Thoracic aorta (tissue), 2 donors: ENCODE measurements around the gene ANKZF1. TPM values are rescaled to one million over a fixed set of nuclear protein-coding genes. Genes with fewer than 3 reads are reported as not detected.

Experiments used
- ATAC-seq: fragments of 150-250 bp; one replicate; pipeline ENCODE4 v1.8.0; 2017; ENCODE audit warnings: low read depth; ENCODE audit not compliant: insufficient number of reproducible peaks, low FRiP score
- DNase-seq: peaks from one replicate; pipeline ENCODE4 v3.0.0-alpha.2; 2020; ENCODE audit warnings: low spot score
- H3K27ac ChIP-seq, 2 donors: fragments of 200-600 bp; sonication (generic); 1 replicate in 1 of 2; 2 replicates in 1 of 2; pipeline ENCODE4 v1.5.1; 2016; ENCODE audit warnings: mild to moderate bottlenecking in 2 of 2, moderate library complexity in 2 of 2
- H3K27me3 ChIP-seq: fragments of 200-600 bp; sonication (generic); replicated peaks from 2 replicates; pipeline ENCODE4 v1.6.0; 2016; ENCODE audit warnings: mild to moderate bottlenecking; ENCODE audit not compliant: insufficient read depth
- H3K36me3 ChIP-seq: fragments of 200-600 bp; sonication (generic); one replicate; pipeline ENCODE4 v1.5.1; 2016
- H3K4me1 ChIP-seq, 2 donors: fragments of 200-600 bp; sonication (generic); 1 replicate in 1 of 2; 2 replicates in 1 of 2; pipeline versions ENCODE4 v1.5.1 to v1.6.0; 2016; ENCODE audit warnings: low read depth in 2 of 2, mild to moderate bottlenecking in 1 of 2; ENCODE audit not compliant: control insufficient read depth in 1 of 2
- H3K4me3 ChIP-seq: fragments of 200-600 bp; sonication (generic); 2 replicates; pipeline ENCODE4 v1.5.1; 2016; ENCODE audit warnings: mild to moderate bottlenecking
- H3K9me3 ChIP-seq: fragments of 200-600 bp; sonication (generic); 2 replicates; pipeline ENCODE4 v1.5.1; 2016
- total RNA-seq, 2 donors: library from RNA; depleted of rRNA; stranded (reverse); fragments of >200 nt; gene quantifications; one replicate each; pipeline versions ENCODE4 v1.1.0 to v1.2.3, GENCODE V29; 2016
- TF ChIP-seq, protein P1 (sequence below): fragments of 200-600 bp; sonication (generic); IDR thresholded peaks from one replicate; pipeline ENCODE4 v1.5.1; 2019; ENCODE audit warnings: antibody characterized with exemption

ANKZF1 gene
- total RNA-seq, 2 donors from 2014 or later, result 69.7 to 72.6 TPM

- TF ChIP-seq, protein P1, sequence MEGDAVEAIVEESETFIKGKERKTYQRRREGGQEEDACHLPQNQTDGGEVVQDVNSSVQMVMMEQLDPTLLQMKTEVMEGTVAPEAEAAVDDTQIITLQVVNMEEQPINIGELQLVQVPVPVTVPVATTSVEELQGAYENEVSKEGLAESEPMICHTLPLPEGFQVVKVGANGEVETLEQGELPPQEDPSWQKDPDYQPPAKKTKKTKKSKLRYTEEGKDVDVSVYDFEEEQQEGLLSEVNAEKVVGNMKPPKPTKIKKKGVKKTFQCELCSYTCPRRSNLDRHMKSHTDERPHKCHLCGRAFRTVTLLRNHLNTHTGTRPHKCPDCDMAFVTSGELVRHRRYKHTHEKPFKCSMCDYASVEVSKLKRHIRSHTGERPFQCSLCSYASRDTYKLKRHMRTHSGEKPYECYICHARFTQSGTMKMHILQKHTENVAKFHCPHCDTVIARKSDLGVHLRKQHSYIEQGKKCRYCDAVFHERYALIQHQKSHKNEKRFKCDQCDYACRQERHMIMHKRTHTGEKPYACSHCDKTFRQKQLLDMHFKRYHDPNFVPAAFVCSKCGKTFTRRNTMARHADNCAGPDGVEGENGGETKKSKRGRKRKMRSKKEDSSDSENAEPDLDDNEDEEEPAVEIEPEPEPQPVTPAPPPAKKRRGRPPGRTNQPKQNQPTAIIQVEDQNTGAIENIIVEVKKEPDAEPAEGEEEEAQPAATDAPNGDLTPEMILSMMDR, result no peak
- no peak for DNase-seq
- ATAC-seq, result no peak
- Histone ChIP-seq H3K4me3 (no peak overlapping the region), H3K4me1 (peaks cover 6 to 21% of the 10 kb centered on the region in 2 donors), H3K36me3 (no peaks in the 10 kb centered on the region), H3K27me3 (no peaks in the 10 kb centered on the region), H3K9me3 (no peaks in the 10 kb centered on the region), H3K27ac (peak overlapping the region in 1 of 2 donors; percentile 94)
These were observed 43.4 kb downstream of the ANKZF1 start for GRCh38 chr2:219272995-219273394.

GRCh38 chr2:219273937-219274336 lies 44.3 kb downstream of the ANKZF1 start:
- TF ChIP-seq, protein P1, result no peak
- Histone ChIP-seq H3K27me3 (no peaks in the 10 kb centered on the region), H3K36me3 (no peaks in the 10 kb centered on the region), H3K4me1 (peaks cover 13 to 30% of the 10 kb centered on the region in 2 donors), H3K4me3 (peak overlapping the region; percentile 19), H3K9me3 (no peaks in the 10 kb centered on the region), H3K27ac (peak overlapping the region; percentile 94 to 98)
- DNase-seq (no peak), ATAC-seq (no peak)

GRCh38 chr2:219274361-219274921 lies 44.8 kb downstream of the ANKZF1 start:
- DNase-seq (no peak), ATAC-seq (peak; percentile 39)
- Histone ChIP-seq H3K27me3 (no peaks in the 10 kb centered on the region), H3K9me3 (no peaks in the 10 kb centered on the region), H3K4me3 (peak overlapping the region; percentile 25), H3K36me3 (no peaks in the 10 kb centered on the region), H3K27ac (peak overlapping the region; percentile 94 to 98), H3K4me1 (peaks cover 13 to 31% of the 10 kb centered on the region in 2 donors)
- TF ChIP-seq, protein P1, result no peak

GRCh38 chr2:219277703-219278654 lies 48.4 kb downstream of the ANKZF1 start:
- H3K9me3 ChIP-seq, result no peaks in the 10 kb centered on the region
- TF ChIP-seq, protein P1, result peak; percentile 97
- H3K4me1 ChIP-seq, result peaks cover 18 to 45% of the 10 kb centered on the region in 2 donors
- no peak for DNase-seq
- ATAC-seq, result no peak
- H3K27me3 ChIP-seq, result no peaks in the 10 kb centered on the region
- H3K27ac ChIP-seq, result peak overlapping the region; percentile 90 to 97
- H3K4me3 ChIP-seq, result peak overlapping the region; percentile 24
- peaks cover 15% of the 10 kb centered on the region for H3K36me3 ChIP-seq

DNA sequence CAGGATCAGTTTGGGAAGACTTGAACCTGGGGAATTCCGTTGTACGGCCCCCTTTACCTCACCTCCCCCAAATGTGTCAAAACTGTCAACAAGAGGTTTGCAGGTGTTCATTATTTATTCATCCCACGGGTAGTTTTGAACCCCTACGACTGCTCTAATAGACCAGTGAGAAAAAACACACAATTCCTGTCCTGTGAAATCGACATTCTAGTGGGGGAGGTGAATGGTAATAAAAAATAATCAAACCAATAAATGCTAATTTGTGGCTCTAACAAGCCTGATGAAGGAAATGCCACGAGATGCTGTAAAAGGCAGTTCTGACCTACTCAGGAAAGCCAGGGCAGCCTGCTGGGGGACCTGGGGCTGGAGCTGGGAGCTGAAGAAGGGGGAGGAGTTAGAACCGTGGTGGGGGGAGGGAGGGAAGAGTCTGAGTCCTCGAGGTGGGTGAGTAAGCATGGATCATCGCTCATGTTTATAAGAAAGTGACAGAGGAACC lies 49.1 kb downstream of the ANKZF1 start:
- TF ChIP-seq, protein P1, result no peak
- peaks cover 20% of the 10 kb centered on the region for H3K36me3 ChIP-seq
- H3K27me3 ChIP-seq, result no peaks in the 10 kb centered on the region
- peak overlapping the region; percentile 90 to 97 for H3K27ac ChIP-seq
- peaks cover 18 to 43% of the 10 kb centered on the region in 2 donors for H3K4me1 ChIP-seq
- H3K4me3 ChIP-seq, result peak overlapping the region; percentile 79
- ATAC-seq, result no peak
- no peaks in the 10 kb centered on the region for H3K9me3 ChIP-seq
- DNase-seq, result no peak
